ENCODE data around the gene NDFIP1.
A peak's percentile ranks its signal among the peaks of the same experiment; 100 is the strongest.
"Not testable (repeated sequence)": the region's sequence is repeated elsewhere in the genome, so short reads cannot be mapped to it uniquely, and the experiment has no call there.

Gene NDFIP1

DNA sequence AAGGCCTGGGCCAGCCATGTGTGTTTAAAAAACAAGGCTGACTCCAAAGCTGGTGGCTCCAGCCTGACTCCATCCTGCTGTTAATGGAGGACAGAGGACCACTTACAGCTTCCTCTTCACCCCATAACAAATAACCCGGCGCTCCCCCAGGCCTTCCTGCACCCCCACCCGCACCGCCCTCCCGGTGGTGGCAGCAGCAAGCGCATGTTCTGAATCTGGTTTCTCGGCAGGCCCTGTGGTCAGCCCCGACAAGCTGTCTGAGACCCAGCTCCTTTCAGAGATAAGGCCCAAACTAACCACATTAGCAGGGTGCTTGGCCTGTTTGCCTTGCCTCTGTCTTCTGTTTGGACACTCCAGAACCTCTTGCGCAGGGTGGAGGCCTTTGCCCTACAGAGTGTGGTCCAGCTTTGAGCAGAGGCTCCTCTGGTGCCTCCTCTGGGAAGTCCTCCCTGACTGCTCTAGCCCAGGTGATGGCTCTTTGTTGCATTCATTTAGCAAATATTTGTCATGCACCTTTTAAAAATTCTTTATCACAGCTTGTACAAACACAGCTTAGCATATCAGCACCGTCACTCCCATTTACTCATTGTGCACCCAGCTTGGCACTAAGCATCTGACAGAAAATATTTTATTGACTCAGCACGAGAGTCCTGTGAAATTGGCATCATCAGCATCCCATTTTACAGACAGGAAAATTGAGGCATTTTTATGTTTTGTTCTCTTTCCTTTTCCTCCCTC lies 78.4 kb downstream of the NDFIP1 start:
- peak; percentile 13 for DNase-seq (ENCODE audit: low read depth, low spot score)

DNA sequence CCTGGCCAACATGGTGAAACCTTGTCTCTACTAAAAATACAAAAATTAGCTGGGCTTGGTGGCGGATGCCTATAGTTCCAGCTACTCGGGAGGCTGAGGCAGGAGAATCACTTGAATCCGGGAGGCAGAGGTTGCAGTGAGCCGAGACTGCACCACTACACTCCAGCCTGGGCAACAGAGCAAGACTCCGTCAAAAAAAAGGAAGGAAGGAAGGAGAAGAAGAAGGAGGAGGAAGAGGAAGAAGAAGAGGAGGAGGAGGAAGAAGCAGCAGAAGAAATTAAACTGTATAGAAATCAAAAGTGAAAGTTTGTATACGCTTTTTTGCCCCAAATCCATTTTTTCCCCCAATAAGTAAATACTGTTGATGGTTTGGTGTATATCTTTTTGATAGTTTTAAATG lies 80.1 kb downstream of the NDFIP1 start:
- not testable (repeated sequence) for DNase-seq (ENCODE audit: low read depth, low spot score)

DNA sequence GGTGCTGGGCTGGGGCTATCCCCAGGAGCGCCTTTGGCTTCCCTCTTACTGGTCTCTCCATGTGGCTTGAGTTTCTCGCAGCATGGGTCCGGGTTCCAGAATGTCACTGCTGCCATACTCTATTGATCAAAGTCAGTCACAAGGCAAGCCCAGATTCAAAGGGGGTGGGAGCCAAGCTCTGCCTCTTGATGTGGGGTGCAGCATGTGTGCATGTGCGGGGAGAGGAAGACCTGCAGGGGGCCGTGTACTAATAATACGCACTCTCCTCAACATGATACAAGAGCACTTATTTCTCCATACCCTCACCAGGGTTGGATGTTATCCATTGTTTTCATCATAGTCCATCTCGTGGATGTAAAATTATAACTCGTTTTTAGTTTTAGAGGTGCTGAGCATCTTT lies 81.2 kb downstream of the NDFIP1 start:
- DNase-seq (ENCODE audit: low read depth, low spot score), result no peak

DNA sequence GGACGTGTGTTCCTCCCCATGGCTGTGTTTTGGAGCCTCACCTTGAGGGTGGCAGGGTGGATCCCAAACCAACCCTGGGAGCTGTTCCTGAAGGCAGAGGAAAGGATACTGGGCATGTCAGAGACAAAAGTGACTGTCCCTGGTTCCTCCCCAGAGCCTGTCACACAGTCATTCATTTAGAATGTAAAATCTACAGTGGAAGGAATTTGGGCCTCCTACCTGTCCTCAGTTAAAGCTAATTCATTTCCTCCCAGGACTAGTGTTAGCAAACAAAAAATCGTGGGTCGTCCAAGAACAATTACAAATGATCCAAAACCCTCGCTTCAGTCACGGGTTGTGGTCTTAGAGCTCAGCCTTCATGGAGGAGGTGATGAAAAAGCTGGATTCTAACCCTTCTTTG lies 83.2 kb downstream of the NDFIP1 start:
- no peak for DNase-seq (ENCODE audit: low read depth, low spot score)

DNA sequence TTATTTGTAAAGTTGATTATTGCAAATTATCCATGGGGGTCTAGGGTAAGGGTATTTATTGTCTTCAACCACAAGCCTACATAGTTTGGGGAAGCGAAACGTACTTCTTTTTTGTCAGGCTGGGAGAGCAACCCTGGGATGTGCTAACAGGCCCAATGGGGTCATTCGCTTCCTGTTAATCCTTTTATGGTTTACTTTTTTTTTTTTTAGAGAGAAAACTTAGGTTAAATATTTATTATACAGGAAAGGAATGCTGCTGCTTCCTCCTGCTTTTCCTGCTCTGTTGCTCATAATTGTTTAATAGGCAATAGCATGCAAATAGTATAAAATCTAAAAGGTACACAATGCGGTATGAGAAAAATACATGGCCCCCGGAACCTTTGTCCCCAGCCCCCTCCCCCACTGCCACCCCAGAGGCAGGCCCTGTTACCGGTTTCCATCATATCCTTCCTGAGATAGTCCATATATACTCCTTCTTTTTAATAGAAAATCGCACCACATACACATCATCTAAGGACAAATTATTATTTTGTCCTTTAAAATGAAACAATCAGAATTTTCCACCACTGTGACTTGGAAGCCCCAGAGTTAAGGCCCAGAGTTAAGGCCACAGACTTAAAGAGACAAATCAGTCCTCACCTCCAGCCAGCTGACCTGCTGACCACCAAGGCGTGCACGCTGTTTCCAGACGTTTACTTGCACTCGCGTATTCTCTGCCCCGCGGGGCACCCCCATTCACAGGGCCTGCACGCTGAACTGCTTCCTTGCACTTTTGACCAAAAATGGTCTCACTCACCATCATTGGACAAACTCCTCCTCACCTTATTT lies 83.9 kb downstream of the NDFIP1 start:
- DNase-seq (ENCODE audit: low read depth, low spot score), result no peak

DNA sequence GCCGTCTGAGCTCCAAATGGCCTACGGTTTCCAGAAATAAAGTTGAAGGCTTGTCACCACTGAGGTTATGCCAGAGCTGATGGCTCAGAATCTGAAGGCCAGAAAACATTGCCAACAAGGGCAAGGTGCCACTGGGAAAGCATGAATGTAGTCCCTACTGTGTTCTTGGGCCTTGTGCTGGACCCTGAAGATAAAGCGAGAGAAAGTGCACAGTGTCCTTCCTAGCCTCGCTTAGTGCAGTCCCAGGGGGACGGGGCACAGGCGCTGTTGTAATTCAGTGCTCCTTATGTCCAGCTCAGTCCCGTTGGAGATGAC lies 84.5 kb downstream of the NDFIP1 start:
- DNase-seq (ENCODE audit: low read depth, low spot score), result no peak

DNA sequence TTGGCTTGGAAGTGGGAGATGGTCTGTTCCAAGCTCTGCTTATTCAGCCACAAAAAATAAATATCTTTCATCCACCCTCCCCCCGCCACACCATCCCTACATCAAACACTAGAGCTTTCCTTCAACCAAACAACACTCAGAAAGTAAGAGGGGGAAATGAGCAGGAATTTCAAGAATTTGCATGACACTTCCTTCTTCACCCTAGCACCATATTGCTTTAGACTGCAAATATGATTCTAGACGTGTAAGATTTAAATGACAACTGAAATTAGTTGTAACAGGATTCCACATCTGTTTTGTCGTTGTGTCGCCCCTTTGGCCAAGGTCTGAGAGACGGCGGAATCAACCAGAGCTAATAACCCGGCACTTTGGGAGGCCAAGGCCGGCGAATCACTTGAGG lies 88.5 kb downstream of the NDFIP1 start:
- DNase-seq (ENCODE audit: low read depth, low spot score), result no peak

DNA sequence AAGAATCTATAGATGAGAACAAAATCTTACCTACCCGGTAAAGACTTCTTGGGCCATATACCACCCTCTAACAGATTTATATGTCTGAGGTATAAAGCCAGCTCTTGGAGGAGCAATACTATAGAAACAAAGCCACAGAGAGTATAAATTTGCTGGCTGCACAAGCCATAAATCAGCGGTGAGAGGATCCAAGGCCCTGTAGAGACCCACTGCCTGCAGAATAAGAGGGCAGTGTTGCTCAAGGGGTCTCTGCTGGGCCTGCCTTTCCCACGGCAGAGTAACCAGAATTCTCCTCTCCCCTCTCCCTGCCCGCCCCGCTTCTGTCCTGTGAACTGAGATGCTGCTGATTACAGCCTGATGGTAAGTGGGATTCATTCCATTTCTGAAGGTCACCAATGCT lies 89.2 kb downstream of the NDFIP1 start:
- DNase-seq (ENCODE audit: low read depth, low spot score), result no peak

DNA sequence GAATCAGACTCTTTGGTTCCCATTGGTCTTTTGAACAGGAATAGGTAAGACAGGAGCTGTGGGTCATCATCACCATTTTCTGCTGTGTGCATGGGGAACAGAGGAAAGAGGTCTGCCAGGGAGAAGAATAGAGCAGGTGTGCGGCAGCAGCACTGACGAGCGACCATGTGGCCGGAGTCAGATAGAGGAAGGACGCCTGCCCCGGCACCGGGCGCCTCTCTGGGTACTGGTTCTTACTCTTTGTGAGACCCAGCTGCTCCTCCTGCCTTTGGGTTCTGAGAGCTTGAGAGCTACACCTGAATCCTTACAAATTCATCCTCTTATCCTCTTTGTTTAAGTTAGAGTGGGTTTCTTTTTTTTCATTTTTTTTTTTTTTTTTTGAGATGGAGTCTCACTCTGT lies 90.8 kb downstream of the NDFIP1 start:
- no peak for DNase-seq (ENCODE audit: low read depth, low spot score)

DNA sequence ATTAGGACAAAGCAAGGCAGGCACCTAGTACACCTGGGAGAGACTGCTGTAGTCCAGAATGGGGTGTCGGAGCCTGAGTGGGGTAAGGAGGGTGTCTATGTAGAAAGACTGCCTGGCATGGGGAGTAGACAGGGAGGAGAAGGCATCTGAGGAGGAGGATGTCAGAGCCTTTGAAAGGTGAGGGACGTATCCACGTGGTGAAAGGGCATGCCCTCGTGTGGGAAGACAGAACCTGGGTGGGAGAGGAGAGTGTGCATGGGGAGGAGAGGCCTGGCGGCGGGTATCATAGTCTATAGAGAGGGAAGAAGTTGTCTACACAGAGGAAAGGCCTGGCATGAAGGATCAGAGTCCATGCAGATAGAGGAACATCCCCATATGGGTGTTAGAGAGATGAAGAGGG lies 91.8 kb downstream of the NDFIP1 start:
- DNase-seq (ENCODE audit: low read depth, low spot score), result no peak

DNA sequence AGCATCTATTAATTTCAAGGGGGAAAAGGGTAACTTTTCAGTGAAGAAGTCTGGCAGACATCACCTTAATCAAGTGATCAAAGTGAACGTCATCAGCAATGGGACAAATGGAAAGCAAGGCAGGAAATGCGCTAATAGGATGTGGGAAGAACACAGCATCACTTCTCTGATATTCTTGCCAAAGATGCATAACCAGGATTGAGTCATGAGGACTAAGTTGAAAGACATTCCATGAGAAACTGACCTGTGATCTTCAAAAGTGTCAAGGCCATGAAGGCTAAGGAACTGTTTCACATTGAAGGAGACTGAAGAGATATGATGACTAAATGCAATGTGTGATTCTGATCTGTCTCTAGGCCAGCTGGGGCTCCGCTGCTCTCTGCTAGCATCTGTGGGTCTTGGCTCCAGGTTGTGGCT lies 92.9 kb downstream of the NDFIP1 start:
- DNase-seq (ENCODE audit: low read depth, low spot score), result peak; percentile 66

DNA sequence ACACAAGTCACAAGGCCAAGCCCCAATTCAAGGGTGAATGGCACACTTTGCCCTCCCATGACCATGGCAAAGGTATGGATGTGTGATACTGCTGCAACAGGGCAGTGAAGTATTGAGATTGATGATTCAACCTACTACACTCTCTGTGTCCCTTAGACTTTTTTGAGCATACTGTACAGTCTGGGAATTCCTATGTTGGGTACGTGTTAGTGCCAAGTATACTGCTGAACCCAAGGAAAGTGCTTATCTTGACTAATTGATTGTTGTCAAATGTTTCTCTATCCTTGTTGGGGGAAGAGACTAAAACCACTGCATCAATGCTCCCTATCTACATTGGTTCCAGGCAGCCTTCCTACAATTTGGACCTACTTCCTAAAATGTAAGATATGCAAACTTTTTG lies 93.7 kb downstream of the NDFIP1 start:
- DNase-seq (ENCODE audit: low read depth, low spot score), result no peak
